NB4 (cell line): ENCODE results near the gene PTPN1.

Experiments
- DNase-seq: peaks from one replicate; pipeline ENCODE4 v3.0.0; 2010; ENCODE audit warnings: low read depth
- H3K4me3 ChIP-seq: one replicate; pipeline ENCODE4 v1.5.1; 2011; ENCODE audit warnings: mild to moderate bottlenecking, low read depth, low read length, moderate library complexity
- MYC ChIP-seq: IDR thresholded peaks from 2 replicates; pipeline ENCODE4 v1.6.1; 2011; ENCODE audit warnings: low read depth, low read length
- POLR2A ChIP-seq: IDR thresholded peaks from 2 replicates; pipeline ENCODE4 v1.6.1; 2011; ENCODE audit warnings: mild to moderate bottlenecking; ENCODE audit not compliant: insufficient read length; ENCODE audit errors: extremely low read depth
- TF ChIP-seq, protein P1 (sequence below): IDR thresholded peaks from 2 replicates; pipeline ENCODE4 v1.6.1; 2011; ENCODE audit warnings: low read depth, low read length
- TF ChIP-seq, protein P2 (sequence below): IDR thresholded peaks from one replicate; pipeline ENCODE4 v1.5.1; 2012; ENCODE audit warnings: low read depth, low read length

Gene PTPN1

DNA sequence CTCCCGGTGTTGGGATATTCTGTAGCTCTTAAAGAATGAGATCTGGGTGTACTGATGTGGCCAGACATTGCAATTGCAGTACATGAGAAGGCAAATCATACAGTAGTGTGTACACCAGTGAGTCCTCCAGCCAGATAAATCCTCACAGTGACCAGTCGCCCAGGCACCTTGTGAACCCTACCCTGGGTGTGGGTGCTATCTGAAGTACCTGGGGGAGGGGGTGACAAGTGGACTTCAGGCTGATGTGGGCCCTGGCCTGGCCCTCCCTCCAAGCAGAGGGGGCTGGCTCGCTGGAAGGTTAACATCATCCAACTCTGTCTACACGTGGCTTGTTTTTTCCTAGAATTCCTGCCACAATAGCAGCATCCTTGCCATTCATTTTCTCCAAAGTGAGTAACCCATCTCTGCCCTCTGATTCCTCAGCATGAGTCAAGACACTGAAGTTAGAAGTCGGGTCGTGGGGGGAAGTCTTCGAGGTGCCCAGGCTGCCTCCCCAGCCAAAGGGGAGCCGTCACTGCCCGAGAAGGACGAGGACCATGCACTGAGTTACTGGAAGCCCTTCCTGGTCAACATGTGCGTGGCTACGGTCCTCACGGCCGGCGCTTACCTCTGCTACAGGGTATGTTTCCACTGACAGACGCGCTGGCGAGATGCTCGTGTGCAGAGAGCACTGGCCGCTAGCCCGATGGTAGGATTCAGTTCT lies 70.8 kb downstream of the PTPN1 start:
- no peak overlapping the region for H3K4me3 ChIP-seq
- DNase-seq: no peak
- TF ChIP-seq, protein P1, sequence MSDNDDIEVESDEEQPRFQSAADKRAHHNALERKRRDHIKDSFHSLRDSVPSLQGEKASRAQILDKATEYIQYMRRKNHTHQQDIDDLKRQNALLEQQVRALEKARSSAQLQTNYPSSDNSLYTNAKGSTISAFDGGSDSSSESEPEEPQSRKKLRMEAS: no peak
- TF ChIP-seq, protein P2, sequence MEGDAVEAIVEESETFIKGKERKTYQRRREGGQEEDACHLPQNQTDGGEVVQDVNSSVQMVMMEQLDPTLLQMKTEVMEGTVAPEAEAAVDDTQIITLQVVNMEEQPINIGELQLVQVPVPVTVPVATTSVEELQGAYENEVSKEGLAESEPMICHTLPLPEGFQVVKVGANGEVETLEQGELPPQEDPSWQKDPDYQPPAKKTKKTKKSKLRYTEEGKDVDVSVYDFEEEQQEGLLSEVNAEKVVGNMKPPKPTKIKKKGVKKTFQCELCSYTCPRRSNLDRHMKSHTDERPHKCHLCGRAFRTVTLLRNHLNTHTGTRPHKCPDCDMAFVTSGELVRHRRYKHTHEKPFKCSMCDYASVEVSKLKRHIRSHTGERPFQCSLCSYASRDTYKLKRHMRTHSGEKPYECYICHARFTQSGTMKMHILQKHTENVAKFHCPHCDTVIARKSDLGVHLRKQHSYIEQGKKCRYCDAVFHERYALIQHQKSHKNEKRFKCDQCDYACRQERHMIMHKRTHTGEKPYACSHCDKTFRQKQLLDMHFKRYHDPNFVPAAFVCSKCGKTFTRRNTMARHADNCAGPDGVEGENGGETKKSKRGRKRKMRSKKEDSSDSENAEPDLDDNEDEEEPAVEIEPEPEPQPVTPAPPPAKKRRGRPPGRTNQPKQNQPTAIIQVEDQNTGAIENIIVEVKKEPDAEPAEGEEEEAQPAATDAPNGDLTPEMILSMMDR: no peak
- TF ChIP-seq POLR2A (no peak), MYC (no peak)

DNA sequence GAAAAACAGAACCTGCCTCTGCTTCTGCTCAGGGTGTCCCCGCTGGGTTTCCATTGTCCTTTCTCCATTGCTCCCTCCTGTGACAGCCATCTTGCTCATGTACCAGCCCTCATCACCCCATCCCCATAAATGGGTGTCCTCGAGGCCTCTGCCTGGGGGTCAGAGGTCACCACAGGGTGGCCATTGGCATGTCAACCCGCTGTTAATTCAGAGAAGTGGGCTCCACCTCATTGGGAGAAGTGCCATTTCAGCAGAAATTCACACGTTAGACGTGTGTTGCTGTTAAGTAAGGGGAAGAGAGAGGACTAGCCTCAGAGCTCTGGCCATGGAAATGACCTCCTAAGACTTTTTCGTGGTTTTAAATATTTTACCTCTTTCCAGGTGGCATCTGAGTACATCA lies 71.9 kb downstream of the PTPN1 start:
- DNase-seq: no peak
- no peak overlapping the region for H3K4me3 ChIP-seq
- TF ChIP-seq, protein P1: no peak
- TF ChIP-seq MYC (no peak), POLR2A (no peak)

DNA sequence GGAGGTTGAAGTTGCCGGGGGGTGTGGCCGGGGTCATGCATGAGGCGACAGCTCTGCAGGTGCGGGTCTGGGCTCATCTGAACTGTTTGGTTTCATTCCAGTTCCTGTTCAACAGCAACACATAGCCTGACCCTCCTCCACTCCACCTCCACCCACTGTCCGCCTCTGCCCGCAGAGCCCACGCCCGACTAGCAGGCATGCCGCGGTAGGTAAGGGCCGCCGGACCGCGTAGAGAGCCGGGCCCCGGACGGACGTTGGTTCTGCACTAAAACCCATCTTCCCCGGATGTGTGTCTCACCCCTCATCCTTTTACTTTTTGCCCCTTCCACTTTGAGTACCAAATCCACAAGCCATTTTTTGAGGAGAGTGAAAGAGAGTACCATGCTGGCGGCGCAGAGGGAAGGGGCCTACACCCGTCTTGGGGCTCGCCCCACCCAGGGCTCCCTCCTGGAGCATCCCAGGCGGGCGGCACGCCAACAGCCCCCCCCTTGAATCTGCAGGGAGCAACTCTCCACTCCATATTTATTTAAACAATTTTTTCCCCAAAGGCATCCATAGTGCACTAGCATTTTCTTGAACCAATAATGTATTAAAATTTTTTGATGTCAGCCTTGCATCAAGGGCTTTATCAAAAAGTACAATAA lies 72.5 kb downstream of the PTPN1 start:
- no peak overlapping the region for H3K4me3 ChIP-seq
- DNase-seq: no peak
- TF ChIP-seq POLR2A: no peak
- TF ChIP-seq, protein P1: no peak
- TF ChIP-seq, protein P2: no peak
- TF ChIP-seq MYC: no peak

DNA sequence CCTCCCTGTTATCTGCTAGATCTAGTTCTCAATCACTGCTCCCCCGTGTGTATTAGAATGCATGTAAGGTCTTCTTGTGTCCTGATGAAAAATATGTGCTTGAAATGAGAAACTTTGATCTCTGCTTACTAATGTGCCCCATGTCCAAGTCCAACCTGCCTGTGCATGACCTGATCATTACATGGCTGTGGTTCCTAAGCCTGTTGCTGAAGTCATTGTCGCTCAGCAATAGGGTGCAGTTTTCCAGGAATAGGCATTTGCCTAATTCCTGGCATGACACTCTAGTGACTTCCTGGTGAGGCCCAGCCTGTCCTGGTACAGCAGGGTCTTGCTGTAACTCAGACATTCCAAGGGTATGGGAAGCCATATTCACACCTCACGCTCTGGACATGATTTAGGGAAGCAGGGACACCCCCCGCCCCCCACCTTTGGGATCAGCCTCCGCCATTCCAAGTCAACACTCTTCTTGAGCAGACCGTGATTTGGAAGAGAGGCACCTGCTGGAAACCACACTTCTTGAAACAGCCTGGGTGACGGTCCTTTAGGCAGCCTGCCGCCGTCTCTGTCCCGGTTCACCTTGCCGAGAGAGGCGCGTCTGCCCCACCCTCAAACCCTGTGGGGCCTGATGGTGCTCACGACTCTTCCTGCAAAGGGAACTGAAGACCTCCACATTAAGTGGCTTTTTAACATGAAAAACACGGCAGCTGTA lies 73.4 kb downstream of the PTPN1 start:
- H3K4me3 ChIP-seq: no peak overlapping the region
- DNase-seq: no peak
- TF ChIP-seq POLR2A: no peak
- TF ChIP-seq MYC: no peak
- TF ChIP-seq, protein P1: no peak
- TF ChIP-seq, protein P2: no peak

DNA sequence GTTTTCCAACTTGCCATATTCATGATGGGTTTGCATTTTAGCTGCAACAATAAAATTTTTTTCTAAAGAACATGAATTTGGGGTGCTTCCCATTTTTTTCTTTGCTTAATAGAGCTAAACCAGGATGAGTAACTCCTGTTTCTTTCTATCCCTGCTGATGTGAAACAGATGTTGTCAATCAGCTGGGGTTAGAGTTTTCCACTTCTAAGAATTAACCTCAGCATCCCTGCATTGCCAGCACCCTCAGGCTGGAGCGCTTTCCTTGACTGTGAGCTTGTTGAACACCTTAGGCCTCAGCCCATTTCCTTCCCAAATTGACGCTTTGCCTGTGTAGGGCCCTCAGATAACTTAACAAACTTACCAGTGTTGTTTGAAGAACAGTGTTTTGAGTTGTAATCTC lies 74.5 kb downstream of the PTPN1 start:
- H3K4me3 ChIP-seq: no peak overlapping the region
- TF ChIP-seq, protein P1: no peak
- TF ChIP-seq MYC (no peak), POLR2A (no peak)
- TF ChIP-seq, protein P2: no peak
- no peak for DNase-seq
